GM10847 (cell line): ENCODE data around the gene ANKRD13B.

Experiments
- POLR2A ChIP-seq: IDR thresholded peaks from 2 replicates; pipeline ENCODE4 v1.6.1; 2011; ENCODE audit not compliant: insufficient read length; ENCODE audit errors: extremely low read depth

Gene ANKRD13B

GRCh38 chr17:29592850-29593551 is at the start of gene ANKRD13B:
Gene ANKRD13B, plus strand, starts transcription at chr17:29593132. Its CDS starts 490 bp downstream, at chr17:29593622.
- TF ChIP-seq POLR2A = no peak

- no peak for TF ChIP-seq POLR2A
Observed at GRCh38 chr17:29544066-29544465, 48.9 kb upstream of the ANKRD13B start.

GRCh38 chr17:29546085-29546484 is 46.8 kb upstream of the ANKRD13B start:
- no peak for TF ChIP-seq POLR2A

- no peak for TF ChIP-seq POLR2A
Observed at GRCh38 chr17:29546830-29547229, 46.1 kb upstream of the ANKRD13B start.

- TF ChIP-seq POLR2A = no peak
Observed at GRCh38 chr17:29549177-29549923, 43.6 kb upstream of the ANKRD13B start.

- TF ChIP-seq POLR2A = no peak
Observed at GRCh38 chr17:29555840-29556239, 37.1 kb upstream of the ANKRD13B start.

GRCh38 chr17:29557085-29557738 is 35.7 kb upstream of the ANKRD13B start:
- no peak for TF ChIP-seq POLR2A

GRCh38 chr17:29557739-29558116 is 35.2 kb upstream of the ANKRD13B start:
- no peak for TF ChIP-seq POLR2A

GRCh38 chr17:29559640-29560039 is 33.3 kb upstream of the ANKRD13B start:
- no peak for TF ChIP-seq POLR2A

GRCh38 chr17:29560316-29560715 is 32.6 kb upstream of the ANKRD13B start:
- no peak for TF ChIP-seq POLR2A

GRCh38 chr17:29561554-29562517 is 31.1 kb upstream of the ANKRD13B start:
- TF ChIP-seq POLR2A = no peak

GRCh38 chr17:29562615-29563014 is 30.3 kb upstream of the ANKRD13B start:
- TF ChIP-seq POLR2A = no peak

- TF ChIP-seq POLR2A = no peak
Observed at GRCh38 chr17:29563816-29564215, 29.1 kb upstream of the ANKRD13B start.

- TF ChIP-seq POLR2A = no peak
Observed at GRCh38 chr17:29565643-29566472, 27.1 kb upstream of the ANKRD13B start.
